PC-9 (cell line): Measurements from ENCODE around the gene PAX9.

Experiments
- CTCF ChIP-seq: fragments of 200-600 bp; sonication (generic); conservative IDR thresholded peaks from 2 replicates; pipeline ENCODE4 v1.6.1; 2017; ENCODE audit warnings: mixed run types, antibody characterized with exemption, mild to moderate bottlenecking, moderate library complexity
- EZH2 ChIP-seq: fragments of 200-600 bp; sonication (generic); IDR thresholded peaks from 2 replicates; pipeline ENCODE4 v1.8.0; 2017; ENCODE audit warnings: antibody characterized with exemption, low read depth

DNA sequence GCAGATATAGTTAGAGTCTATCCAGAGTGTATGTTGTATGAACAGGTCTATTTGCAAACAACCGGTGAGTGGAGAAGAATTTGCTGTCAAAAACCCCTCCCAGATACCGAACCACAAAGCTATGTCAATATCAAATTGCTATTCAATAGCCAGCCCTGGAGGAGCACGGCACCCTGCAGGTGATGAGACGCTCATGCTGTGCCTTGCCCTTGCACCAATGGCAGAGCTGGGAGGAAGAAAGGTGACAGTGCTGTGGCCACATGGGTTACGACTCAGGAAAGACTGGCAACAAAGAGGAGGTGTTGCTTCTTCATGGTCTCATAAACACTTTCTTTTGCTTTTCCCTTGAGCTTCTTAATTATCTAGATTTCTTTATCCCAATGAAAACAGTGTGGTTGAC, 55.7 kb downstream of the PAX9 start:
- TF ChIP-seq CTCF, result no peak
- TF ChIP-seq EZH2, result no peak
